Panc1 (cell line): ENCODE data around the gene MAD1L1. TPM values are rescaled to one million over a fixed set of nuclear protein-coding genes. Genes with fewer than 3 reads are reported as not detected.

Source experiments
- ATAC-seq: fragments of 200-7000 bp; cut with Tn5 transposase; 2 replicates; pipeline ENCODE4 v1.9.1; 2020; ENCODE audit warnings: mild to moderate bottlenecking, moderate library complexity
- BruUV-seq: library from RNA; stranded (reverse); fragments of 400-500 nt; replicated peaks from 2 replicates; lab custom pipeline; 2021; lab: Mats Ljungman, UMichigan
- CTCF ChIA-PET: fragments of 300-600 bp; sonication (Branson Sonifier 250); formaldehyde crosslinking; loops from one replicate; lab custom pipeline; 2022; ENCODE audit warnings: antibody characterized with exemption; lab: Charles Lee
- POLR2A ChIA-PET: fragments of 300-600 bp; sonication (Branson Sonifier 250); formaldehyde crosslinking; loops from one replicate; lab custom pipeline; 2022; ENCODE audit warnings: antibody characterized with exemption; lab: Charles Lee
- DNase-seq: peaks from one replicate; pipeline ENCODE4 v3.0.0-alpha.2; 2010; ENCODE audit warnings: low read depth, low spot score
- H3K27ac ChIP-seq: 2 replicates; pipeline ENCODE4 v1.5.1; 2011; ENCODE audit warnings: mild to moderate bottlenecking, low read length, inconsistent platforms
- H3K27me3 ChIP-seq: fragments of 200-500 bp; sonication (Bioruptor generic); 2 replicates; pipeline ENCODE4 v1.6.0; 2014; ENCODE audit warnings: low read length, inconsistent platforms; ENCODE audit not compliant: control insufficient read depth, insufficient read depth
- H3K36me3 ChIP-seq: fragments of 200-500 bp; sonication (Bioruptor generic); 2 replicates; pipeline ENCODE4 v1.5.1; 2014; ENCODE audit warnings: inconsistent platforms, mild to moderate bottlenecking, low read length, moderate library complexity; ENCODE audit not compliant: control insufficient read depth, insufficient read depth
- H3K4me1 ChIP-seq: 2 replicates; pipeline ENCODE4 v1.5.1; 2011; ENCODE audit warnings: inconsistent platforms, mild to moderate bottlenecking, low read length, moderate library complexity; ENCODE audit not compliant: control insufficient read depth, insufficient read depth
- H3K4me3 ChIP-seq, 2 experiments: 2 replicates each; pipeline ENCODE4 v1.5.1; 2011 to 2012; ENCODE audit warnings: low read depth in 2 of 2, low read length in 2 of 2, mild to moderate bottlenecking in 2 of 2, inconsistent platforms in 1 of 2, moderate library complexity in 1 of 2
- H3K9me3 ChIP-seq: fragments of 200-500 bp; sonication (Bioruptor generic); 2 replicates; pipeline ENCODE4 v1.5.1; 2014; ENCODE audit warnings: low read depth, mild to moderate bottlenecking, inconsistent platforms, low read length, moderate library complexity; ENCODE audit not compliant: control insufficient read depth, insufficient read depth
- CTCF ChIP-seq: fragments of 450-650 bp; IDR thresholded peaks from 2 replicates; pipeline ENCODE4 v1.5.1; 2017; ENCODE audit warnings: mild to moderate bottlenecking
- POLR2AphosphoS5 ChIP-seq: IDR thresholded peaks from 2 replicates; pipeline ENCODE4 v1.6.1; 2012; ENCODE audit warnings: mild to moderate bottlenecking, low read depth, low read length, moderate library complexity
- REST ChIP-seq, 2 experiments: IDR thresholded peaks; 2 replicates each; pipeline ENCODE4 v1.6.1; 2011 to 2012; ENCODE audit warnings: low read depth in 2 of 2, control low read depth in 1 of 2, low read length in 1 of 2, mild to moderate bottlenecking in 1 of 2, moderate library complexity in 1 of 2; ENCODE audit not compliant: insufficient read depth in 1 of 2
- SIN3A ChIP-seq: IDR thresholded peaks from 2 replicates; pipeline ENCODE4 v1.6.1; 2012; ENCODE audit warnings: low read depth, mild to moderate bottlenecking, low read length, moderate library complexity, borderline replicate concordance; ENCODE audit not compliant: insufficient read depth
- TCF7L2 ChIP-seq: IDR thresholded peaks from 2 replicates; pipeline ENCODE4 v1.6.1; 2011; ENCODE audit warnings: mild to moderate bottlenecking, low read depth, low read length, inconsistent platforms
- in situ Hi-C: cut with HindIII; loops from 2 replicates; pipeline ENCODE4 v1.10.0; 2016; ENCODE audit warnings: low sequenced_read_pairs, low pct_unique_long_range_greater_than_20kb
- intact Hi-C: fragments of 100-400 bp; cut with micrococcal nuclease; formaldehyde crosslinking; loops from one replicate; pipeline ENCODE4 v1.10.0; 2022; ENCODE audit not compliant: unreplicated experiment
- total RNA-seq: library from RNA; stranded (reverse); gene quantifications from one replicate; pipeline ENCODE4 v1.2.1, GENCODE V29; 2021; ENCODE audit not compliant: unreplicated experiment

The MAD1L1 gene
- total RNA-seq, 1 experiment from 2014 or later, result 70.8 TPM

- no peak overlapping the region for H3K27ac ChIP-seq
- no peaks in the 10 kb centered on the region for H3K4me1 ChIP-seq
- H3K9me3 ChIP-seq, result no peaks in the 10 kb centered on the region
- ATAC-seq (no peak), DNase-seq (no peak)
- no peaks in the 10 kb centered on the region for H3K27me3 ChIP-seq
- no peak for TF ChIP-seq CTCF
- no peak for TF ChIP-seq POLR2AphosphoS5
- intact Hi-C loops, result no loop called here
- CTCF ChIA-PET, result no interaction called here
- POLR2A ChIA-PET, result no interaction called here
- in situ Hi-C loops, result no loop called here
- TSS peak; percentile 29 for BruUV-seq
- no peak overlapping the region for H3K4me3 ChIP-seq
- no peaks in the 10 kb centered on the region; the same call in 1 of the 2 replicates for H3K36me3 ChIP-seq
Measured at GRCh38 chr7:2181077-2181854, 51.5 kb downstream of the MAD1L1 start.

GRCh38 chr7:2180081-2180480, 52.7 kb downstream of the MAD1L1 start:
- no TSS peak for BruUV-seq
- no peaks in the 10 kb centered on the region for H3K27me3 ChIP-seq
- DNase-seq, result no peak

More at GRCh38 chr7:2180081-2180480, 52.7 kb downstream of the MAD1L1 start:
- no peak overlapping the region for H3K27ac ChIP-seq
- intact Hi-C loops, result no loop called here
- no peaks in the 10 kb centered on the region; the same call in 1 of the 2 replicates for H3K36me3 ChIP-seq
- no peaks in the 10 kb centered on the region for H3K4me1 ChIP-seq
- TF ChIP-seq POLR2AphosphoS5 (no peak), TCF7L2 (no peak), REST (IDR thresholded peaks at IDR 0.05; ENCODE audit: insufficient read depth in 1 of 2, low read depth in 2 of 2, low read length in 1 of 2) (no peak), CTCF (no peak), SIN3A (no peak)
- ChIA-PET POLR2A (no interaction called here), CTCF (no interaction called here)
- no peak for ATAC-seq
- in situ Hi-C loops, result no loop called here
- no peaks in the 10 kb centered on the region for H3K9me3 ChIP-seq
- no peak overlapping the region for H3K4me3 ChIP-seq
